ENCODE results near the gene AGAP3. TPM values are rescaled to one million over a fixed set of nuclear protein-coding genes. Genes with fewer than 3 reads are reported as not detected.

AGAP3 gene
- total and polyA plus RNA-seq, 2 donors (not counting 1 experiment from before 2014, with no cell fraction given) = 21.1 to 22.3 TPM

DNA sequence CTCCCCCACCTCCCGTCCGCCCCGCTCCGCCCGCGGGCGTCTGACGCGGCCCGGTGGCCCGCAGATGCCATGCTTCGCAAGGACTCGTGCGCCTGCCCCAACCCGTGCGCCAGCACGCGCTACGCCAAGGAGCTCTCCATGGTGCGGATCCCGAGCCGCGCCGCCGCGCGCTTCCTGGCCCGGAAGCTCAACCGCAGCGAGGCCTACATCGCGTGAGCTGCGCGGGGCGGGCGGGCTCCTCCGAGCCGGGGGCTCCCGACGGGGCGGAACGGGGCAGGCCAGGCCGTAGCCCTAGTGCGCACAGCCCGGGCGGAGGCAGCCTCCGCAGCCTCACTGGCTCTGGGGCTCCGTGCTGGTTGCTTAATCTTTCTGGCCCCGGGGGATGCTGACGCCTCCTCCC, 35.2 kb upstream of the AGAP3 start:
- H3K9me3 Mint-ChIP-seq (ENCODE audit: insufficient read depth) = no peaks in the 10 kb centered on the region
- ATAC-seq (ENCODE audit: low read depth) (peak; percentile 32), DNase-seq (peak; percentile 66)
- no peak overlapping the region for H2AFZ ChIP-seq (ENCODE audit: insufficient read depth, low read depth, low read length, poor library complexity, severe bottlenecking)
- H3K27me3 ChIP-seq (replicated peaks in 1 of 4; ENCODE audit: control extremely low read depth in 1 of 4, control insufficient read depth in 3 of 4, insufficient read depth in 4 of 4, low read length in 3 of 4) = peaks cover 0 to 13% (median 3%) of the 10 kb centered on the region in 4 experiments
- CTCF ChIA-PET = no interaction called here
- H3K27me3 Mint-ChIP-seq = peaks cover 6% of the 10 kb centered on the region
- 3% methylated on average over 48 of the region's 50 CpGs for WGBS (ENCODE audit: insufficient coverage)
- no peak overlapping the region for H3K27ac Mint-ChIP-seq
- TF ChIP-seq EZH2 (IDR thresholded peaks at IDR 0.05; ENCODE audit: borderline replicate concordance, insufficient read depth, low read depth, low read length, poor library complexity, severe bottlenecking) = no peak
- TF ChIP-seq, protein P1, sequence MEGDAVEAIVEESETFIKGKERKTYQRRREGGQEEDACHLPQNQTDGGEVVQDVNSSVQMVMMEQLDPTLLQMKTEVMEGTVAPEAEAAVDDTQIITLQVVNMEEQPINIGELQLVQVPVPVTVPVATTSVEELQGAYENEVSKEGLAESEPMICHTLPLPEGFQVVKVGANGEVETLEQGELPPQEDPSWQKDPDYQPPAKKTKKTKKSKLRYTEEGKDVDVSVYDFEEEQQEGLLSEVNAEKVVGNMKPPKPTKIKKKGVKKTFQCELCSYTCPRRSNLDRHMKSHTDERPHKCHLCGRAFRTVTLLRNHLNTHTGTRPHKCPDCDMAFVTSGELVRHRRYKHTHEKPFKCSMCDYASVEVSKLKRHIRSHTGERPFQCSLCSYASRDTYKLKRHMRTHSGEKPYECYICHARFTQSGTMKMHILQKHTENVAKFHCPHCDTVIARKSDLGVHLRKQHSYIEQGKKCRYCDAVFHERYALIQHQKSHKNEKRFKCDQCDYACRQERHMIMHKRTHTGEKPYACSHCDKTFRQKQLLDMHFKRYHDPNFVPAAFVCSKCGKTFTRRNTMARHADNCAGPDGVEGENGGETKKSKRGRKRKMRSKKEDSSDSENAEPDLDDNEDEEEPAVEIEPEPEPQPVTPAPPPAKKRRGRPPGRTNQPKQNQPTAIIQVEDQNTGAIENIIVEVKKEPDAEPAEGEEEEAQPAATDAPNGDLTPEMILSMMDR (IDR thresholded peaks at IDR 0.05) = no peak
- POLR2A ChIA-PET = no interaction called here
- H3K79me2 ChIP-seq (ENCODE audit: control insufficient read depth, insufficient read depth, low read length) = no peaks in the 10 kb centered on the region
- no peak overlapping the region for H3K9ac ChIP-seq (ENCODE audit: low read length)
- peak overlapping the region; percentile 51 for H3K4me2 ChIP-seq (replicated peaks; ENCODE audit: low read depth, low read length, poor library complexity, severe bottlenecking)
- H3K27ac ChIP-seq (ENCODE audit: low read length in 2 of 2) = no peak overlapping the region
- H3K4me3 ChIP-seq (ENCODE audit: control extremely low read depth in 1 of 5, extremely low read depth in 1 of 5, insufficient read depth in 1 of 5, low read depth in 2 of 5, low read length in 4 of 5) = no peak overlapping the region
- no peak overlapping the region for H3K4me3 Mint-ChIP-seq
- peaks cover 6% of the 10 kb centered on the region for H3K4me1 Mint-ChIP-seq
- no peaks in the 10 kb centered on the region for H3K9me3 ChIP-seq (ENCODE audit: control extremely low read depth in 1 of 3, control insufficient read depth in 2 of 3, insufficient read depth in 1 of 3, low read length in 2 of 3)
- H4K20me1 ChIP-seq (ENCODE audit: control insufficient read depth, insufficient read depth, low read length, poor library complexity, severe bottlenecking) = no peaks in the 10 kb centered on the region
- H3K36me3 ChIP-seq (replicated peaks in 1 of 2; ENCODE audit: control extremely low read depth in 1 of 2, control insufficient read depth in 1 of 2, extremely low read depth in 1 of 2, insufficient read depth in 2 of 2, low read length in 1 of 2) = no peaks in the 10 kb centered on the region
- peaks cover 0 to 3% of the 10 kb centered on the region in 2 donors for H3K4me1 ChIP-seq (ENCODE audit: control insufficient read depth in 2 of 2, insufficient read depth in 2 of 2, low read length in 2 of 2)
- intact Hi-C loops (cut with micrococcal nuclease) = no loop called here

DNA sequence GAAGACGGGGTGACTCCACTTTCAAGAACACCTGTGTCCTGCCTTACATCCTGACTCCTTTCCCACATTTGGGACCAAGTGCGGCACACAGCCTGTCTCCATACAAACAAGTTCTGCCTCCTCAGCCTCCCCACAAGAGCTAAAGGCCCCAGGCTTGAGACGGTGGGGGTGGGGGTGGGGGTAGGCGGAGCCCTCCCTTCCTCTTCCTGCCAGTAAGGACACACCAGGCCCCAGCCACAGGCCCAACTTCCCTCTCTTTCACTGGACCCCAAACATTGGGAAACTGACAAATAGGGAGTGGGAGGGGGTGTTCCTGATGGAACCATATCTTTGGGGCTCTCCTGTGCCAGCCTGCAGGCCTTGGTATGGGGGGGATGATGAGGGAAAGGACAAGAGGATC, 33.2 kb upstream of the AGAP3 start:
- DNase-seq (no peak), ATAC-seq (ENCODE audit: low read depth) (no peak)
- no peak for TF ChIP-seq EZH2 (IDR thresholded peaks at IDR 0.05; ENCODE audit: borderline replicate concordance, insufficient read depth, low read depth, low read length, poor library complexity, severe bottlenecking)
- TF ChIP-seq, protein P1 (IDR thresholded peaks at IDR 0.05) = no peak
- H3K36me3 ChIP-seq (replicated peaks in 1 of 2; ENCODE audit: control extremely low read depth in 1 of 2, control insufficient read depth in 1 of 2, extremely low read depth in 1 of 2, insufficient read depth in 2 of 2, low read length in 1 of 2) = no peaks in the 10 kb centered on the region
- H3K27me3 Mint-ChIP-seq = peaks cover 6% of the 10 kb centered on the region
- POLR2A ChIA-PET = interaction anchor here (0.6 kb wide), 1 partner anchor 22 kb away, joined by 3 read pairs; no protein-coding TSS in a partner anchor
- H3K9me3 Mint-ChIP-seq (ENCODE audit: insufficient read depth) = no peaks in the 10 kb centered on the region
- 100% methylated on average over 1 of the region's 4 CpGs for WGBS (ENCODE audit: insufficient coverage)
- H3K27me3 ChIP-seq (replicated peaks in 1 of 4; ENCODE audit: control extremely low read depth in 1 of 4, control insufficient read depth in 3 of 4, insufficient read depth in 4 of 4, low read length in 3 of 4) = peaks cover 0 to 13% (median 3%) of the 10 kb centered on the region in 4 experiments
- H2AFZ ChIP-seq (ENCODE audit: insufficient read depth, low read depth, low read length, poor library complexity, severe bottlenecking) = no peak overlapping the region
- H4K20me1 ChIP-seq (ENCODE audit: control insufficient read depth, insufficient read depth, low read length, poor library complexity, severe bottlenecking) = no peaks in the 10 kb centered on the region
- CTCF ChIA-PET = interaction anchor here (0.8 to 1.3 kb wide), 2 partner anchors 25 to 32 kb away, joined by 3 read pairs; partner anchors contain the start of gene ABCB8
- no peak overlapping the region for H3K4me2 ChIP-seq (replicated peaks; ENCODE audit: low read depth, low read length, poor library complexity, severe bottlenecking)
- intact Hi-C loops (cut with micrococcal nuclease) = no loop called here
- H3K9ac ChIP-seq (ENCODE audit: low read length) = no peak overlapping the region
- no peak overlapping the region for H3K4me3 Mint-ChIP-seq
- H3K27ac ChIP-seq (ENCODE audit: low read length in 2 of 2) = no peak overlapping the region
- H3K9me3 ChIP-seq (ENCODE audit: control extremely low read depth in 1 of 3, control insufficient read depth in 2 of 3, insufficient read depth in 1 of 3, low read length in 2 of 3) = no peaks in the 10 kb centered on the region
- H3K4me3 ChIP-seq (ENCODE audit: control extremely low read depth in 1 of 5, extremely low read depth in 1 of 5, insufficient read depth in 1 of 5, low read depth in 2 of 5, low read length in 4 of 5) = no peak overlapping the region
- peaks cover 10 to 11% of the 10 kb centered on the region in 2 donors for H3K4me1 ChIP-seq (ENCODE audit: control insufficient read depth in 2 of 2, insufficient read depth in 2 of 2, low read length in 2 of 2)
- H3K27ac Mint-ChIP-seq = no peak overlapping the region
- peaks cover 6% of the 10 kb centered on the region for H3K79me2 ChIP-seq (ENCODE audit: control insufficient read depth, insufficient read depth, low read length)
- peaks cover 16% of the 10 kb centered on the region for H3K4me1 Mint-ChIP-seq
